Ureter (tissue), 1 donor: ENCODE measurements around the gene HDHD2. TPM values are rescaled to one million over a fixed set of nuclear protein-coding genes. Genes with fewer than 3 reads are reported as not detected.
"Not testable (repeated sequence)": the region's sequence is repeated elsewhere in the genome, so short reads cannot be mapped to it uniquely, and the experiment has no call there.

Experiments used
- DNase-seq: peaks from one replicate; pipeline ENCODE4 v3.0.0-alpha.2; 2020; ENCODE audit warnings: low spot score
- total RNA-seq: library from RNA; stranded (reverse); gene quantifications from one replicate; pipeline ENCODE4 v1.2.4, GENCODE V29; 2023
- donor health status: DM: yes; HTN: yes; CAD: no.

HDHD2 gene, protein sequence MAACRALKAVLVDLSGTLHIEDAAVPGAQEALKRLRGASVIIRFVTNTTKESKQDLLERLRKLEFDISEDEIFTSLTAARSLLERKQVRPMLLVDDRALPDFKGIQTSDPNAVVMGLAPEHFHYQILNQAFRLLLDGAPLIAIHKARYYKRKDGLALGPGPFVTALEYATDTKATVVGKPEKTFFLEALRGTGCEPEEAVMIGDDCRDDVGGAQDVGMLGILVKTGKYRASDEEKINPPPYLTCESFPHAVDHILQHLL
- 46.9 TPM for total RNA-seq

GRCh38 chr18:47150029-47150823 is at the start of gene HDHD2:
Gene HDHD2, minus strand, starts transcription at chr18:47150500. Its CDS starts 14,061 bp downstream, at chr18:47136439.
- DNase-seq: peak; percentile 85

- not testable (repeated sequence) for DNase-seq
Observed at GRCh38 chr18:47195961-47196360, 45.7 kb upstream of the HDHD2 start.

DNA sequence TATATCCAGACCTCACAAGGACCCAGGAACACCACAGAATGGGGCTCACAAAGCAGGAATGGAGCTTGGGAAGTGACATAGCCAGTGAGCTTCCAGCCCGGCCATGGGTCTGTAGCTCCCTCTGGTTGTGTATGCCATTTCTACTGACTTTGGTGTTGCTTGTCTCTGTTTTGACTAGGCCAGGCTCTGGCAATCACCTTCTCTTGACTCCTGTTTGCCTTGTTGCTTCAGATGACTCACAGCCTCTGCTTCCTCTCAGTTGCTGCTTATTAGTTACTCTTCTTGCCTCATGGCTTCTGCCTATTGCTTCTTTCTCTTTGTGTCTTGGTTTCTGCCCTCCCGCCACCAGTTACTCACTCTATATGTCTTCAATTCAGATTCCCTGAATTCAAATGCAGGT is 41.7 kb upstream of the HDHD2 start:
- no peak for DNase-seq

GRCh38 chr18:47187721-47188120 is 37.4 kb upstream of the HDHD2 start:
- no peak for DNase-seq

GRCh38 chr18:47184419-47185050 is 34.2 kb upstream of the HDHD2 start:
- no peak for DNase-seq

DNA sequence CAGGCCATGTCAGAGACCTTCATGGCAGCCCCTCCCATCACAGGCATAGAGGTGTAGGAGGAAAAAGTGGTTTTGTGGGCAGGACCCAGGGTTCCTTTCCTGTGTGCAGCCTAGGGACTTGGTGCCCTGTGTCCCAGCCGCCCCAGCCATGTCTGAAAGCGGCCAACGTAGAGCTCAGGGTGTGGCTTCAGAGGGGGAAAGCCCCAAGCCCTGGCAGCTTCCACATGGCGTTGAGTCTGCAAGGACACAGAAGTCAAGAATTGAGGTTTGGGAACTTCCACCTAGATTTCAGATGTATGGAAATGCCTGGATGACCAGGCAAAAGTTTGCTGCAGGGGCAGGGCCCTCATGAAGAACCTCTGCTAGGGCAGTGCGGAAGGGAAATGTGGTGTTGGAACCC is 31.9 kb upstream of the HDHD2 start:
- DNase-seq: not testable (repeated sequence)

DNA sequence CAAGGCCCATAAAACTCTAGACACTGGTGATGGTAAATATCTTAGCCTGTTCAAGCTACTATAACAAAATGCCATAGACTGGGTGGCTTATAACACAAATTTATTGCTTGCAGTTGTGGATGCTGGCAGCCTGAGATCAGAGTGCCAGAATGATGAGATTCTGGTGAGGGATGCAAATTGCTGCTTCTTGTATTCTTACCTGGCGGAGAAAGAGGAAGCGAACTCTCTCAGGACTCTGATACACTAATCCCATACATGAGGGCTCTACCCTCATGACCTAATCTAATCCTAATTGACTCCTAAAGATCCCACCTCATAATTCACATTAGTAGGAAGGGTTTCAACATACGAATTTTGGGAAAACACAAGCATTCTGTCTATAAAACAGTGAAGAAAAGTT is 30.5 kb upstream of the HDHD2 start:
- DNase-seq: no peak

DNA sequence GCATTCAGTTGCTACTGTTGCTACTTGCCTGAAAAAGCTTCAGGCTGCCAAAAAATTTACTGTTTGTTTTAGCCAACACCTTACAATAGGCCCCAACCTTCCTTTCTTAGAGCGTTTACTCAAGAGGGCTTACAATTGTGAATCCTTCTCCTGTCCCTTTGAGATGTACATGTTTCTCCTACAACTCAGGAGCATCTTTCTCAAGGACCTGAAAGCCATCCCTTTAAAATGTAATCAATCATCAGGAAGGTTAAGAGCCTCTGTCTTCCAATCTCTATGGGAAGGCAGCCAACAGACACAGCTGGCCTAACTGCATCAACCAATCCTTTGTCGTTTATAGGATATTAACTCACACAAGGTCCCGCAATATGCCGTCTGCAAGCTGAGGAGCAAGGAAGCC is 29.2 kb upstream of the HDHD2 start:
- no peak for DNase-seq

DNA sequence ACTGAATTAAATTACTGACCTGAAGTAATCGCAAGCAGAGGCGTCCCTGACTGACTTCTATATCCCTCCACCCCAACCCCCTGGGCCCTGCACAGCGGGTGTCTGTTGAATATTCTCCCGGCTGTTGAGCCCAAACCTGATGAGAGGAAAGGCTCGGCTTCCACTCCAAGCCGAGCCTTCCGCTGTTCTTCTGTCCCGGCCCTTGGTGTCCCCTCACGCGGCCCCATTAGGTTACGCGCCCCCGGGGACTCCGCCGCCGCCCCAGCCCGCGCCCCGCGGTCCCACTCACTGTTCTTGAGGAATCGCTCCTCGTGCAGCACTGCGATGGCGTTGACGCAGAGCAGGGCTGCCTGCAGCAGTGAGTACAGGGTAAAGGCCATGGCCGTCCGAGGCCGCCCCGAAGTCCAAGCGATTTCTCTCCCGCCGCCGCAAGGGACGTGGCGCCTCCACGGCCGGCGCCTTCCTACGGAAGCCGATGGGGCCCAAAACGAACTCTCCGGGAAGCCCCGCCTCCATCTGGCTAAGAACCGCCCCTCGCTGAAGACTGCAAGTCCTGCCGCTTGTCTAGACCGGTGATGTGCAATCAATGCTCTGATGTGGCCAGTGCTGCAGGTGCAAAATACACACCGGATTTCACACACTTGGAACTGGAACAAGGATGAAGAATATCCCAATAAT is 25.7 kb upstream of the HDHD2 start, which contains the start of gene IER3IP1:
Gene IER3IP1 (minus strand): TSS at position 467 of the 678 bp plus-strand sequence. CDS start 87 bp downstream, at position 380.
- peak; percentile 95 for DNase-seq

- DNase-seq: no peak
Observed at GRCh38 chr18:47175283-47175897, 25.1 kb upstream of the HDHD2 start.

- no peak for DNase-seq
Observed at GRCh38 chr18:47174545-47175116, 24.3 kb upstream of the HDHD2 start.

DNA sequence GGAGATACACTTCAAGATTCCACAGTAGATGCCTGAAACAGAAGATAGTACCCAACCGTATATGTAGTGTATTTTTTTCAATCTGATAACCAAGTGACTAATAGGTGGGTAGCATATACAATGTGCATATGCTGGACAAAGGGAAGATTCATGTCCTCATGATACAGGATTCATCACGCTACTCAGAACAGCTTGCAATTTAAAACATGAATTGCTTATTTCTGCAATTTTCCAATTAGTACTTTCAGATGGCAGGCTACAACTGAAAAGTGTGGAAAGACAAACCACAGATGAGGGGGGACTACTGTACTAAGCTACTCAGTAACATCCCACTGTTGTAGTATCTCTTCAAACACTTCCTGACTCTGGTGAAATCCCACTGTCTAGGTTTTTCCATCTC is 22.2 kb upstream of the HDHD2 start:
- no peak for DNase-seq

DNA sequence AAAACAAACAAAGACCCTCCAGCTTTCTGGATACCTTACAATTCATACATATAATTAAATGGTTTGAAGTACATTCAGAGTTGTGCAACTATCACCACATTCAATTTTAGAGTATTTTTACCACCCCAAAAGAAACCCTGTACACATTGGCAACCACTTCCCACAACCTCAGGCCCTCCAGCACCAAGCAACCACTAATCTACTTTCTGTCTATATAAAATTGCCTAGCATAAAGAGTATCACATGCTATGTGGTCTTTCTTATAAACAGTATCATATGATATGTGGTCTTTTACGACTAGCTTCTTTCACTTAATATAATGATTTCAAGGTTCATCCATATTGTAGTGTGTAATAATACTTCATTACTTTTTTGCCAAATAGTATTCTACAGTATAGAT is 18.6 kb upstream of the HDHD2 start:
- DNase-seq: no peak

GRCh38 chr18:47168509-47168908 is 18.2 kb upstream of the HDHD2 start:
- no peak for DNase-seq

DNA sequence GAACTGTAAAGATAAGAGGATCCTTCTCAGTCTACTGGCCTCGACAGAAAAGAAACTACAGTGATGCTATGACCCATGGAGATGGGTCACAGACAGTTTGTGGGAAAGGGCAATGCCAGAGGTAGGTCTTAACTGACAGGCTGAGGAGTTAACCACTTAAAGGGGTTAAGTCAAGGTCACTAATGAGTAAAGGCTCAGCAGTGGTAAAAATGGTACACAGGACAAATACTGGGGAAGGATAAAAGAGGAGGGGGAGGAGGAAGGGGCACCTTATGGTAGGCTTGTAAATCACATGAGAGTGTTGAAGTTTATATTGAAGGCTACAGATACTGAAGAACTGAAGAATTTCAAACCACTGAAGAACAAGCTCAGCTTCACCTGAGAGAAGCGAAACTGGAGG is 16.0 kb upstream of the HDHD2 start:
- no peak for DNase-seq

DNA sequence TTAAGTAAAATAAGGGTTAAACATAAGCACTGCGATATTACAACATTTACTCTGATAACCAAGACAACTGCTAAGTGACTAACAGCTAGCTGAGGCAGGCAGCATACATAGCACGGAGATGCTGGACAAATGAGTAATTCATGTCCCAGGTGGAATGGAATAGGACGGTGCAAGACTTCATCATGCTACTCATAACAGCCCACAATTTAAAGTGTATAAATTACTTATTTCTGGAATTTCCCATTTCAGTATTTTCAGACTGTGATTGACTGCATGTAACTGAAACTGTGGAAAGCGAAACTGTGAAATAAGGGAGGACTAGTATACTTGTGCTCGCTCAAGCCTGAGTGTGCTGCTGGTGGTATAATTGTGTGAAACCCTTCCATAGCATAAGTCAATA is 12.9 kb upstream of the HDHD2 start:
- no peak for DNase-seq

GRCh38 chr18:47160256-47160655 is 10.0 kb upstream of the HDHD2 start:
- no peak for DNase-seq

GRCh38 chr18:47158404-47158803 is 8.1 kb upstream of the HDHD2 start:
- not testable (repeated sequence) for DNase-seq

DNA sequence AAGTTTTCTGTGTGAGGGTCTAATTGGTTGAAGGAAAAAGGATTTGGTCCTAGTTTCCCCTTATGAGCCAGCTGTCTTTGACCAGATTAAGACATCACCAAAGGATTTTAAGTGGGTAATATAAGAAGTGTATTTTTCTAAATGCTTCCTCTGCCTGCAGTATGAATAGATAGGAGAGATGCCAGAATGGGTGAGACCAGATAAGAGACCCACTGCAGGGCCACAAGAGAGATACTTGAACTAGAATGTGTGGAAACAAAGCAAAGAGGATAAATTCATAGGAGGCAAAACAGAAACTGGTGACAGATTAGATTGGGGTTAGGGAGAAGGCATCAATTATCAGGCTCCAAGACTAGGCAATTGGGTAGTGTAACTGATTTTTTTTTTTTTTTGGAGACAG is 1.1 kb upstream of the HDHD2 start:
- DNase-seq: no peak

DNA sequence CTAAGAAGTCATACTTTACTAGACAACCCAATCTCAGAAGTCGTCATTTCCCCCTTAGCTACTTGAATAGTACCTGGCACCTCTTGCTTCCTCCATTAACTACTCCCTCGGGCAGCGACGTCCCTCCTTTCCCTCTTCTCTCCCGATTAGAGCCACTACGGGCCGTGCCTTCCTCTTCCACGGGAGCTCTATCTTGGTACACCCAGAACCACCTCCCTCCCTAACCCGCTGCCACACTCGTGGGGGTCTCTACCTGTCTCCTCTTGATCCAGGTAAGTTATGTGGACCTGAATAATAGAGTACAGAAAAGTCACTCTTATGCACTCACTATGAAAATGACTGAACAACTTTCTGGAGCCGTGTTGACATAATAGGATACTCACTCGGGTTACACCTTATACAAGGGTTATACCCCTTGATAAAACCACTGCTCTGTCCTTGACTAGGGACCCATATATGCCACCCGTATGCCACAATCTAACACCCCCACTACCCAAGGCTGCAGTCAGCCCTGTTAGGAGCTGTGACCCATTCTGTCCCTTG is 595 bp upstream of the HDHD2 start:
- peak; percentile 44 for DNase-seq

GRCh38 chr18:47149457-47150028 is 757 bp downstream of the HDHD2 start:
- no peak for DNase-seq
